Liver (tissue), 9 donors: ENCODE data around the gene RAD50. TPM values are rescaled to one million over a fixed set of nuclear protein-coding genes. Genes with fewer than 3 reads are reported as not detected.

Experiments used
- DNase-seq: peaks from one replicate; pipeline ENCODE4 v3.0.0-alpha.2; 2017; ENCODE audit warnings: low spot score
- H3K27ac ChIP-seq, 2 donors: one replicate each; pipeline ENCODE4 v1.7.0; 2013; ENCODE audit warnings: inconsistent platforms in 2 of 2, low read length in 2 of 2, control low read depth in 1 of 2, low read depth in 1 of 2, mild to moderate bottlenecking in 1 of 2
- H3K27me3 ChIP-seq, 4 donors: one replicate each; pipeline versions ENCODE4 v1.6.1 to v1.7.0; 2013; ENCODE audit warnings: low read length in 3 of 4, inconsistent platforms in 1 of 4, mild to moderate bottlenecking in 1 of 4, moderate library complexity in 1 of 4; ENCODE audit not compliant: control insufficient read depth in 4 of 4, insufficient read depth in 4 of 4
- H3K36me3 ChIP-seq, 4 donors: one replicate each; pipeline versions ENCODE4 v1.6.1 to v1.7.0; 2013; ENCODE audit warnings: low read length in 3 of 4, mild to moderate bottlenecking in 3 of 4, low read depth in 1 of 4, moderate library complexity in 1 of 4; ENCODE audit not compliant: control insufficient read depth in 4 of 4, insufficient read depth in 3 of 4
- H3K4me1 ChIP-seq, 4 donors: one replicate each; pipeline versions ENCODE4 v1.6.1 to v1.7.0; 2013; ENCODE audit warnings: low read length in 3 of 4, mild to moderate bottlenecking in 3 of 4, moderate library complexity in 1 of 4; ENCODE audit not compliant: control insufficient read depth in 4 of 4, insufficient read depth in 4 of 4
- H3K4me3 ChIP-seq, 3 donors: one replicate each; pipeline versions ENCODE4 v1.6.1 to v1.7.0; 2013; ENCODE audit warnings: low read length in 3 of 3, control low read depth in 1 of 3, low read depth in 1 of 3, mild to moderate bottlenecking in 1 of 3
- H3K9ac ChIP-seq, 2 donors: one replicate each; pipeline ENCODE4 v1.7.0; 2013; ENCODE audit warnings: low read length in 2 of 2, mild to moderate bottlenecking in 2 of 2, moderate library complexity in 2 of 2, control low read depth in 1 of 2, low read depth in 1 of 2
- H3K9me3 ChIP-seq, 4 donors: one replicate each; pipeline versions ENCODE4 v1.6.1 to v1.7.0; 2013; ENCODE audit warnings: low read length in 3 of 4; ENCODE audit not compliant: control insufficient read depth in 4 of 4
- EGR1 ChIP-seq, 2 donors: IDR thresholded peaks; 2 replicates each; pipeline ENCODE4 v1.6.1; 2016 to 2018; ENCODE audit warnings: antibody characterized with exemption in 2 of 2, low read depth in 2 of 2
- FOXA1 ChIP-seq: IDR thresholded peaks from 2 replicates; pipeline ENCODE4 v1.6.1; 2016; ENCODE audit warnings: antibody characterized with exemption
- FOXA2 ChIP-seq: IDR thresholded peaks from 2 replicates; pipeline ENCODE4 v1.6.1; 2016; ENCODE audit warnings: antibody characterized with exemption
- GABPA ChIP-seq, 2 donors: IDR thresholded peaks in 1 of 2; conservative IDR thresholded peaks in 1 of 2; 2 replicates each; pipeline ENCODE4 v1.6.1; 2016; ENCODE audit warnings: antibody characterized with exemption in 2 of 2, mild to moderate bottlenecking in 1 of 2, moderate library complexity in 1 of 2
- HNF4A ChIP-seq, 2 donors: conservative IDR thresholded peaks; 2 replicates each; pipeline ENCODE4 v1.6.1; 2016; ENCODE audit warnings: antibody characterized with exemption in 2 of 2, mild to moderate bottlenecking in 2 of 2
- HNF4G ChIP-seq: IDR thresholded peaks from 2 replicates; pipeline ENCODE4 v1.6.1; 2016; ENCODE audit warnings: antibody characterized with exemption
- JUND ChIP-seq, 2 donors: IDR thresholded peaks; 2 replicates each; pipeline ENCODE4 v1.6.1; 2016; ENCODE audit warnings: antibody characterized with exemption in 2 of 2
- NR2F2 ChIP-seq: IDR thresholded peaks from 2 replicates; pipeline ENCODE4 v1.6.1; 2016; ENCODE audit warnings: antibody characterized with exemption
- RAD21 ChIP-seq, 2 donors: IDR thresholded peaks; 2 replicates each; pipeline ENCODE4 v1.6.1; 2016; ENCODE audit warnings: antibody characterized with exemption in 2 of 2, mild to moderate bottlenecking in 2 of 2
- RXRA ChIP-seq, 2 donors: IDR thresholded peaks; 2 replicates each; pipeline ENCODE4 v1.6.1; 2017 to 2018; ENCODE audit warnings: antibody characterized with exemption in 2 of 2, mild to moderate bottlenecking in 1 of 2
- SP1 ChIP-seq: IDR thresholded peaks from 2 replicates; pipeline ENCODE4 v1.6.1; 2018; ENCODE audit warnings: antibody characterized with exemption, mild to moderate bottlenecking
- TAF1 ChIP-seq: conservative IDR thresholded peaks from 2 replicates; pipeline ENCODE4 v1.6.1; 2016; ENCODE audit warnings: antibody characterized with exemption, mild to moderate bottlenecking
- YY1 ChIP-seq: IDR thresholded peaks from 2 replicates; pipeline ENCODE4 v1.6.1; 2016; ENCODE audit warnings: antibody characterized with exemption, mild to moderate bottlenecking
- WGBS: extraction: QIAGEN DNeasy Blood & Tissue Kit; methylation state at CpG from one replicate; pipeline ENCODE4 v1.1.7; 2013; 5-methylcytosine and 5-hydroxymethylcytosine counted together
- polyA plus RNA-seq, 2 donors: library from polyadenylated mRNA; stranded (reverse) in 1 of 2; unstranded in 1 of 2; fragments of 200-250 nt in 1 of 2; fragments of >200 nt in 1 of 2; fragmentation: Nextera tagmentation in 1 of 2; extraction: Ambion mirVana in 1 of 2; gene quantifications; one replicate each; pipeline versions ENCODE4 v1.2.1 to v1.2.3, GENCODE V29; 2013 to 2015
- total RNA-seq, 2 donors: library from RNA; depleted of rRNA; stranded (reverse); fragments of >200 nt; gene quantifications; one replicate each; pipeline ENCODE4 v1.2.3, GENCODE V29; 2014
- TF ChIP-seq, protein P1 (sequence below): IDR thresholded peaks from 2 replicates; pipeline ENCODE4 v1.6.1; 2016; ENCODE audit warnings: antibody characterized with exemption
- TF ChIP-seq, protein P2 (sequence below): IDR thresholded peaks from 2 replicates; pipeline ENCODE4 v1.6.1; 2016; ENCODE audit warnings: antibody characterized with exemption
- TF ChIP-seq, protein P3 (sequence below): IDR thresholded peaks from 2 replicates; pipeline ENCODE4 v1.6.1; 2016; ENCODE audit warnings: antibody characterized with exemption
- TF ChIP-seq, protein P4 (sequence below): fragments of 150-350 bp; IDR thresholded peaks from 2 replicates; pipeline ENCODE4 v1.5.1; 2017; ENCODE audit warnings: improper control_type of control experiment, low read depth, low read length; ENCODE audit not compliant: missing input control
- TF ChIP-seq, protein P5 (sequence below): IDR thresholded peaks from 2 replicates; pipeline ENCODE4 v1.6.1; 2016; ENCODE audit warnings: antibody characterized with exemption, mild to moderate bottlenecking
- donor health status: healthy.
- donor health status: healthy.
- donor health status: healthy.
- donor health status: healthy.
- donor health status: healthy.

RAD50 gene
- total and polyA plus RNA-seq, 4 donors = 6.1 to 18.7 (median 14.9) TPM

DNA sequence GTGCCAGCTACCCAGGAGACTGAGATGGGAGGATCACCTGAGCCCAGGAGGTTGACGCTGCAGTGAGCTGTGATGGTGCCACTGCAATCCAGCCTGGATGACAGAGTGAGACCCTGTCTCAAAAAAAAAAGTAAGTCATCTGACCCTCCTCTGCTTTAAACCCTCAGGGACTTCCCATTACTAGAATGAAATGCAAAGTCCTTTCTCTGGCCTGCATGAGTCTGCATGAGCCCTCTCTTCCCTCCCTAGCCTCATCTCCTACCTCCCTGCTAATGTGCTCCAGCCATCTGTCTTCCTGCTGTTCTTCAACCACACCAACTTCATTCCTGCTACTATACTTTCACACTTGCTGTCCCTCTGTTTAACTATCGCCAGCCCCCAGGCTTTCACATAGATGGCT is 28.8 kb upstream of the RAD50 start:
- DNase-seq = no peak
- H3K36me3 ChIP-seq = no peaks in the 10 kb centered on the region
- H3K9ac ChIP-seq = no peak overlapping the region
- TF ChIP-seq, protein P1, sequence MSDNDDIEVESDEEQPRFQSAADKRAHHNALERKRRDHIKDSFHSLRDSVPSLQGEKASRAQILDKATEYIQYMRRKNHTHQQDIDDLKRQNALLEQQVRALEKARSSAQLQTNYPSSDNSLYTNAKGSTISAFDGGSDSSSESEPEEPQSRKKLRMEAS = no peak
- TF ChIP-seq, protein P2, sequence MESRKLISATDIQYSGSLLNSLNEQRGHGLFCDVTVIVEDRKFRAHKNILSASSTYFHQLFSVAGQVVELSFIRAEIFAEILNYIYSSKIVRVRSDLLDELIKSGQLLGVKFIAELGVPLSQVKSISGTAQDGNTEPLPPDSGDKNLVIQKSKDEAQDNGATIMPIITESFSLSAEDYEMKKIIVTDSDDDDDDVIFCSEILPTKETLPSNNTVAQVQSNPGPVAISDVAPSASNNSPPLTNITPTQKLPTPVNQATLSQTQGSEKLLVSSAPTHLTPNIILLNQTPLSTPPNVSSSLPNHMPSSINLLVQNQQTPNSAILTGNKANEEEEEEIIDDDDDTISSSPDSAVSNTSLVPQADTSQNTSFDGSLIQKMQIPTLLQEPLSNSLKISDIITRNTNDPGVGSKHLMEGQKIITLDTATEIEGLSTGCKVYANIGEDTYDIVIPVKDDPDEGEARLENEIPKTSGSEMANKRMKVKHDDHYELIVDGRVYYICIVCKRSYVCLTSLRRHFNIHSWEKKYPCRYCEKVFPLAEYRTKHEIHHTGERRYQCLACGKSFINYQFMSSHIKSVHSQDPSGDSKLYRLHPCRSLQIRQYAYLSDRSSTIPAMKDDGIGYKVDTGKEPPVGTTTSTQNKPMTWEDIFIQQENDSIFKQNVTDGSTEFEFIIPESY = no peak
- TF ChIP-seq JUND (IDR thresholded peaks at IDR 0.05) = no peak
- TF ChIP-seq RAD21 (IDR thresholded peaks at IDR 0.05) = no peak
- TF ChIP-seq GABPA (IDR thresholded peaks at IDR 0.05 in 1 of 2, conservative IDR thresholded peaks at IDR 0.05 in 1 of 2) = no peak
- TF ChIP-seq HNF4G = no peak
- TF ChIP-seq EGR1 (IDR thresholded peaks at IDR 0.05; ENCODE audit: low read depth in 2 of 2) = no peak
- TF ChIP-seq, protein P3, sequence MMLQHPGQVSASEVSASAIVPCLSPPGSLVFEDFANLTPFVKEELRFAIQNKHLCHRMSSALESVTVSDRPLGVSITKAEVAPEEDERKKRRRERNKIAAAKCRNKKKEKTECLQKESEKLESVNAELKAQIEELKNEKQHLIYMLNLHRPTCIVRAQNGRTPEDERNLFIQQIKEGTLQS = no peak
- TF ChIP-seq, protein P4, sequence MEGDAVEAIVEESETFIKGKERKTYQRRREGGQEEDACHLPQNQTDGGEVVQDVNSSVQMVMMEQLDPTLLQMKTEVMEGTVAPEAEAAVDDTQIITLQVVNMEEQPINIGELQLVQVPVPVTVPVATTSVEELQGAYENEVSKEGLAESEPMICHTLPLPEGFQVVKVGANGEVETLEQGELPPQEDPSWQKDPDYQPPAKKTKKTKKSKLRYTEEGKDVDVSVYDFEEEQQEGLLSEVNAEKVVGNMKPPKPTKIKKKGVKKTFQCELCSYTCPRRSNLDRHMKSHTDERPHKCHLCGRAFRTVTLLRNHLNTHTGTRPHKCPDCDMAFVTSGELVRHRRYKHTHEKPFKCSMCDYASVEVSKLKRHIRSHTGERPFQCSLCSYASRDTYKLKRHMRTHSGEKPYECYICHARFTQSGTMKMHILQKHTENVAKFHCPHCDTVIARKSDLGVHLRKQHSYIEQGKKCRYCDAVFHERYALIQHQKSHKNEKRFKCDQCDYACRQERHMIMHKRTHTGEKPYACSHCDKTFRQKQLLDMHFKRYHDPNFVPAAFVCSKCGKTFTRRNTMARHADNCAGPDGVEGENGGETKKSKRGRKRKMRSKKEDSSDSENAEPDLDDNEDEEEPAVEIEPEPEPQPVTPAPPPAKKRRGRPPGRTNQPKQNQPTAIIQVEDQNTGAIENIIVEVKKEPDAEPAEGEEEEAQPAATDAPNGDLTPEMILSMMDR = no peak
- no peak for TF ChIP-seq FOXA1
- TF ChIP-seq RXRA (IDR thresholded peaks at IDR 0.05) = no peak
- TF ChIP-seq, protein P5, sequence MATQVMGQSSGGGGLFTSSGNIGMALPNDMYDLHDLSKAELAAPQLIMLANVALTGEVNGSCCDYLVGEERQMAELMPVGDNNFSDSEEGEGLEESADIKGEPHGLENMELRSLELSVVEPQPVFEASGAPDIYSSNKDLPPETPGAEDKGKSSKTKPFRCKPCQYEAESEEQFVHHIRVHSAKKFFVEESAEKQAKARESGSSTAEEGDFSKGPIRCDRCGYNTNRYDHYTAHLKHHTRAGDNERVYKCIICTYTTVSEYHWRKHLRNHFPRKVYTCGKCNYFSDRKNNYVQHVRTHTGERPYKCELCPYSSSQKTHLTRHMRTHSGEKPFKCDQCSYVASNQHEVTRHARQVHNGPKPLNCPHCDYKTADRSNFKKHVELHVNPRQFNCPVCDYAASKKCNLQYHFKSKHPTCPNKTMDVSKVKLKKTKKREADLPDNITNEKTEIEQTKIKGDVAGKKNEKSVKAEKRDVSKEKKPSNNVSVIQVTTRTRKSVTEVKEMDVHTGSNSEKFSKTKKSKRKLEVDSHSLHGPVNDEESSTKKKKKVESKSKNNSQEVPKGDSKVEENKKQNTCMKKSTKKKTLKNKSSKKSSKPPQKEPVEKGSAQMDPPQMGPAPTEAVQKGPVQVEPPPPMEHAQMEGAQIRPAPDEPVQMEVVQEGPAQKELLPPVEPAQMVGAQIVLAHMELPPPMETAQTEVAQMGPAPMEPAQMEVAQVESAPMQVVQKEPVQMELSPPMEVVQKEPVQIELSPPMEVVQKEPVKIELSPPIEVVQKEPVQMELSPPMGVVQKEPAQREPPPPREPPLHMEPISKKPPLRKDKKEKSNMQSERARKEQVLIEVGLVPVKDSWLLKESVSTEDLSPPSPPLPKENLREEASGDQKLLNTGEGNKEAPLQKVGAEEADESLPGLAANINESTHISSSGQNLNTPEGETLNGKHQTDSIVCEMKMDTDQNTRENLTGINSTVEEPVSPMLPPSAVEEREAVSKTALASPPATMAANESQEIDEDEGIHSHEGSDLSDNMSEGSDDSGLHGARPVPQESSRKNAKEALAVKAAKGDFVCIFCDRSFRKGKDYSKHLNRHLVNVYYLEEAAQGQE = no peak
- no peak for TF ChIP-seq FOXA2
- no peak for TF ChIP-seq TAF1
- no peak for TF ChIP-seq HNF4A (conservative IDR thresholded peaks at IDR 0.05)
- TF ChIP-seq YY1 = no peak
- TF ChIP-seq NR2F2 = no peak
- TF ChIP-seq SP1 = no peak
- no peak overlapping the region for H3K4me3 ChIP-seq
- H3K27me3 ChIP-seq = no peaks in the 10 kb centered on the region
- WGBS = 91% methylated on average over 2 of the region's 2 CpGs
- peaks cover 0 to 7% (median 0%) of the 10 kb centered on the region in 4 donors for H3K4me1 ChIP-seq
- H3K27ac ChIP-seq = no peak overlapping the region
- H3K9me3 ChIP-seq = no peaks in the 10 kb centered on the region
